ENCODE measurements around the gene GTF2A1. TPM values are rescaled to one million over a fixed set of nuclear protein-coding genes. Genes with fewer than 3 reads are reported as not detected.

The GTF2A1 gene
- total RNA-seq, 1 experiment from 2014 or later: 49.0 TPM

- CTCF ChIA-PET: no interaction called here
- H3K4me1 Mint-ChIP-seq: no peaks in the 10 kb centered on the region
- no peak for TF ChIP-seq E2F1 (CRISPR knock-in tag; IDR thresholded peaks at IDR 0.05)
- no peak for TF ChIP-seq ZNF532 (CRISPR knock-in tag; IDR thresholded peaks at IDR 0.05; ENCODE audit: borderline replicate concordance)
- TF ChIP-seq MYBL2 (CRISPR knock-in tag; IDR thresholded peaks at IDR 0.05): no peak
- no peak for TF ChIP-seq ZBTB21 (CRISPR knock-in tag; IDR thresholded peaks at IDR 0.05; ENCODE audit: borderline replicate concordance)
- no peak for TF ChIP-seq TP53 (CRISPR knock-in tag; IDR thresholded peaks at IDR 0.05)
- TF ChIP-seq HMGXB4 (CRISPR knock-in tag; IDR thresholded peaks at IDR 0.05): no peak
- TF ChIP-seq ZNF121 (CRISPR knock-in tag; IDR thresholded peaks at IDR 0.05): no peak
- no peak for TF ChIP-seq OVOL2 (CRISPR knock-in tag; IDR thresholded peaks at IDR 0.05; ENCODE audit: borderline replicate concordance)
- no peaks in the 10 kb centered on the region for H3K9me3 Mint-ChIP-seq
- H3K27me3 Mint-ChIP-seq (ENCODE audit: low read depth): no peaks in the 10 kb centered on the region
- DNase-seq (ENCODE audit: low spot score) (no peak), ATAC-seq (no peak)
- no peaks in the 10 kb centered on the region for H3K36me3 Mint-ChIP-seq
- no peak overlapping the region for H3K27ac Mint-ChIP-seq
- POLR2A ChIA-PET: interaction anchor here (0.6 kb wide), 1 partner anchor 76 kb away, joined by 3 read pairs; the partner anchor contains the start of gene GTF2A1
- H3K4me3 Mint-ChIP-seq: no peak overlapping the region
Measured at GRCh38 chr14:81144824-81145603, 75.7 kb downstream of the GTF2A1 start.

GRCh38 chr14:81143793-81144192 lies 77.0 kb downstream of the GTF2A1 start:
- CTCF ChIA-PET: no interaction called here
- Mint-ChIP-seq H3K4me1 (no peaks in the 10 kb centered on the region), H3K27me3 (ENCODE audit: low read depth) (no peaks in the 10 kb centered on the region), H3K27ac (no peak overlapping the region), H3K36me3 (no peaks in the 10 kb centered on the region), H3K4me3 (no peak overlapping the region), H3K9me3 (no peaks in the 10 kb centered on the region)
- POLR2A ChIA-PET: no interaction called here
- DNase-seq (ENCODE audit: low spot score) (no peak), ATAC-seq (no peak)
- TF ChIP-seq ATF6 (CRISPR knock-in tag; IDR thresholded peaks at IDR 0.05): no peak
- TF ChIP-seq ZNF121 (CRISPR knock-in tag; IDR thresholded peaks at IDR 0.05): no peak
- no peak for TF ChIP-seq KAT7 (CRISPR knock-in tag; IDR thresholded peaks at IDR 0.05; ENCODE audit: borderline replicate concordance)
- TF ChIP-seq ZNF671 (CRISPR knock-in tag; IDR thresholded peaks at IDR 0.05): no peak
- no peak for TF ChIP-seq E2F4 (CRISPR knock-in tag; IDR thresholded peaks at IDR 0.05; ENCODE audit: borderline replicate concordance, low read depth)
- TF ChIP-seq STAT6 (CRISPR knock-in tag; conservative IDR thresholded peaks at IDR 0.05; ENCODE audit: low read depth): no peak
- TF ChIP-seq RORB (CRISPR knock-in tag; IDR thresholded peaks at IDR 0.05): no peak
- TF ChIP-seq NFE2L1 (CRISPR knock-in tag; IDR thresholded peaks at IDR 0.05): no peak
- no peak for TF ChIP-seq ZNF425 (CRISPR knock-in tag; conservative IDR thresholded peaks at IDR 0.05)
- TF ChIP-seq MXD4 (CRISPR knock-in tag; IDR thresholded peaks at IDR 0.05; ENCODE audit: borderline replicate concordance): no peak
- no peak for TF ChIP-seq MYBL2 (CRISPR knock-in tag; IDR thresholded peaks at IDR 0.05)
